ENCODE measurements around the gene MAML3. TPM values are rescaled to one million over a fixed set of nuclear protein-coding genes. Genes with fewer than 3 reads are reported as not detected.

The MAML3 gene
- total RNA-seq, 1 donor = 4.4 TPM

GRCh38 chr4:139797287-139797686, 356.7 kb downstream of the MAML3 start:
- Histone ChIP-seq H3K4me1 (ENCODE audit: insufficient read depth, low read length) (no peaks in the 10 kb centered on the region), H3K4me3 (ENCODE audit: low read length) (no peak overlapping the region), H3K27me3 (ENCODE audit: insufficient read depth, low read length) (no peaks in the 10 kb centered on the region), H3K9me3 (ENCODE audit: low read depth, low read length) (no peaks in the 10 kb centered on the region)

GRCh38 chr4:139795527-139796314, 358.3 kb downstream of the MAML3 start:
- Histone ChIP-seq H3K27me3 (ENCODE audit: insufficient read depth, low read length) (no peaks in the 10 kb centered on the region), H3K4me1 (ENCODE audit: insufficient read depth, low read length) (no peaks in the 10 kb centered on the region), H3K9me3 (ENCODE audit: low read depth, low read length) (no peaks in the 10 kb centered on the region), H3K4me3 (ENCODE audit: low read length) (no peak overlapping the region)

GRCh38 chr4:139794158-139794954, 359.6 kb downstream of the MAML3 start:
- Histone ChIP-seq H3K27me3 (ENCODE audit: insufficient read depth, low read length) (no peaks in the 10 kb centered on the region), H3K4me3 (ENCODE audit: low read length) (no peak overlapping the region), H3K4me1 (ENCODE audit: insufficient read depth, low read length) (peaks cover under 1% of the 10 kb centered on the region), H3K9me3 (ENCODE audit: low read depth, low read length) (no peaks in the 10 kb centered on the region)

GRCh38 chr4:139791681-139792080, 362.3 kb downstream of the MAML3 start:
- peaks cover 8% of the 10 kb centered on the region for H3K4me1 ChIP-seq (ENCODE audit: insufficient read depth, low read length)
- no peaks in the 10 kb centered on the region for H3K9me3 ChIP-seq (ENCODE audit: low read depth, low read length)
- H3K4me3 ChIP-seq (ENCODE audit: low read length) = no peak overlapping the region
- no peaks in the 10 kb centered on the region for H3K27me3 ChIP-seq (ENCODE audit: insufficient read depth, low read length)

GRCh38 chr4:139790291-139790690, 363.7 kb downstream of the MAML3 start:
- Histone ChIP-seq H3K9me3 (ENCODE audit: low read depth, low read length) (no peaks in the 10 kb centered on the region), H3K27me3 (ENCODE audit: insufficient read depth, low read length) (no peaks in the 10 kb centered on the region), H3K4me3 (ENCODE audit: low read length) (no peak overlapping the region), H3K4me1 (ENCODE audit: insufficient read depth, low read length) (peaks cover 8% of the 10 kb centered on the region)

DNA sequence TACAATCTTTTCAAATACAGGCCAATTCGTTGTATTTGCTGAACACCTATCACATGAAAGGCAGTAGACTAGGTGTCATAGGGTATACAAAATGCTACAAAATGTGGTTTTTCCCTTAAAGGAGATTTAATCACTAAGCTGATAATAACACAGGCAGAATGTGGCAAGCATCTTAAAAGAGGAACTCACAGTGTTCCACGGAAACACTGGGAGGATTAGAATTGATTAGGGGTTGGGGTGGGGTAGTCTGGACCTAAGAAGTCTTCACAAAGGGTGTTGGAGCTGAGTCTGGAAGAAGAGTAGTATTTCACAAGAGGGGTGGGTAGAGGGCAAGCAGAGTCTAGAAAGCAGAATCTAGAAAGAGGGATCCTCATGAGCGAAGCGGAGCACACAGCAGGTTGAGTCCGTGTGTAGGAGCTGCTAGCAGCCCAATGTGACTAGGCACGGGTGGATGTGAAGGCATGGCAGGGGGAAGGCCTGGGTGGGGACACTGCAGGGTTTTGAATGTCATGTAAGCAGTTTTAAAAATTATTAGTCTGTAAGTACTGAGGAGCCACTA, 364.8 kb downstream of the MAML3 start:
- Histone ChIP-seq H3K4me1 (ENCODE audit: insufficient read depth, low read length) (peaks cover 8% of the 10 kb centered on the region), H3K9me3 (ENCODE audit: low read depth, low read length) (no peaks in the 10 kb centered on the region), H3K4me3 (ENCODE audit: low read length) (no peak overlapping the region), H3K27me3 (ENCODE audit: insufficient read depth, low read length) (no peaks in the 10 kb centered on the region)

DNA sequence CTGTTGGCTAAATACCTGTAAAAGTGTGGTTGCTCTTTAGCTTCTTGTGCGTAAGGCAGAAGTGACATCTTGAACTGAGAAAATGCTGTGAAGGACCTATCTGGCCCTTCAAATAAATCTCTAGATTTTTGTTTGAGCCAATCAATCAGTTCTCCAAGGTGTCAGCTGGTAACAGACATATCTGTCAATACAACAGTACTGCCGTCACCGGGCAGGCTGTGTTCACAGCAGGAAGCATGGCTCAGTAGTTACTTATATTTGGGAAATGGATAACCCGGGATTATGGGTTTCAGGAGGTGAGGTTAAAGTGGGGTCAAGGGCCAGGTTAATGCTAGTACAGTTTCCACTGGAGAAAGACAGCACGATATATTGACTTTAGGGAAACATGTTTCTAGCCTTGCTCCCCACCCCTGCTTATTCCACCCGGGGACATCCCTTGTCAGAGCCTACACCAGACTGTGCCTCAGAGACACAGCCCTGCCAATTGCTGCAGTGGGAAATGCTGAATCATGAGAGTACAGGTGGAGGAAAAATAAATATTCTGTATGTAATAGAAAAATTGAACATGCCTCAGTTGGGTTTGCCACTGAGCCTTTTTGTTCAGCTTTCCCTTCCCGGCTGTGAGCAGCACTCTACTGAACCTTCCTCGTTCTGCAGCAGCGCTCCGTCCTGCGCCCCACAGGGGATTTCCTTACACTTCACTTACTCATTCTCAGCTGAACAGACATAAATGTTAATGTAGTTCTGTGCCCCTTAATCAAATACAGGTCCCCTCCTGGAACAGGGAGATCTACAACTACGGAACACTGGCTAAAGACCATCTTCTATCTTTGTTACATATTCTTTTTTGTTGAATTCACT, 367.3 kb downstream of the MAML3 start:
- no peaks in the 10 kb centered on the region for H3K9me3 ChIP-seq (ENCODE audit: low read depth, low read length)
- peaks cover 8% of the 10 kb centered on the region for H3K4me1 ChIP-seq (ENCODE audit: insufficient read depth, low read length)

GRCh38 chr4:139785356-139785755, 368.6 kb downstream of the MAML3 start:
- Histone ChIP-seq H3K4me3 (ENCODE audit: low read length) (no peak overlapping the region), H3K27me3 (ENCODE audit: insufficient read depth, low read length) (no peaks in the 10 kb centered on the region), H3K4me1 (ENCODE audit: insufficient read depth, low read length) (peaks cover 8% of the 10 kb centered on the region), H3K9me3 (ENCODE audit: low read depth, low read length) (no peaks in the 10 kb centered on the region)

More for the DNA sequence above, 367.3 kb downstream of the MAML3 start:
- Histone ChIP-seq H3K27me3 (ENCODE audit: insufficient read depth, low read length) (no peaks in the 10 kb centered on the region), H3K4me3 (ENCODE audit: low read length) (no peak overlapping the region)

GRCh38 chr4:139783741-139784484, 370.1 kb downstream of the MAML3 start:
- Histone ChIP-seq H3K27me3 (ENCODE audit: insufficient read depth, low read length) (no peaks in the 10 kb centered on the region), H3K4me3 (ENCODE audit: low read length) (no peak overlapping the region)

DNA sequence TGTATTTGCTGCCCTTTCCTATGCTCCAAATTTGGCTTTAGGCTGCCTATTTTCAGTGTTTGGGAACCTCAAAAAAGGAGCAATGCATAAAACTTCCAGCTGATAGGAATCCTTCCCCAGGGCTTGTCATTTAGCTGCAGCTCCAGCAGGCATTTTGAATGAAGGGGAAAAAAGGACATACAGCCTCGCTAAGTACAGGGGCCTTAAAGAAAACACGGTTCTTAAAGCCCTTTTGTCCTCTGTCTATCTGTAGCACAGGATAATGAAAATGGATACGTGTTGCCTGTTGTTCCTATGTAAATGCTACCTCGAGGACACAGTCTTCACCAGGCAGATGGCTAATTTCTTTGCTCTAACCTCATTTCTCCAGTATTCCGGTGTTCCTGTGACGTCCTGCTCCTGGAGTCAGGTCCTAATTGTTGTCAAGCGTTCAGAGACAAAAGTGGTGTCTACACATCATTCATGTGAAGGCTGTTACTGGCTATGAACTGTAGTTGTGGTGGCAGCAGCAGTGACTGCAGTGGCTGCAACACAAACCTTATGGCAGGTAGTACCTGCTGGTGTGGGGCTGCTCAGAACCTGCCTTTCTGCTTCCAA, 371.0 kb downstream of the MAML3 start:
- Histone ChIP-seq H3K9me3 (ENCODE audit: low read depth, low read length) (no peaks in the 10 kb centered on the region), H3K4me3 (ENCODE audit: low read length) (no peak overlapping the region), H3K4me1 (ENCODE audit: insufficient read depth, low read length) (peaks cover 4% of the 10 kb centered on the region), H3K27me3 (ENCODE audit: insufficient read depth, low read length) (no peaks in the 10 kb centered on the region)

More at GRCh38 chr4:139783741-139784484, 370.1 kb downstream of the MAML3 start:
- Histone ChIP-seq H3K4me1 (ENCODE audit: insufficient read depth, low read length) (peaks cover 4% of the 10 kb centered on the region), H3K9me3 (ENCODE audit: low read depth, low read length) (no peaks in the 10 kb centered on the region)

GRCh38 chr4:139781066-139781465, 372.9 kb downstream of the MAML3 start:
- H3K27me3 ChIP-seq (ENCODE audit: insufficient read depth, low read length) = no peaks in the 10 kb centered on the region
- no peaks in the 10 kb centered on the region for H3K9me3 ChIP-seq (ENCODE audit: low read depth, low read length)
- H3K4me1 ChIP-seq (ENCODE audit: insufficient read depth, low read length) = no peaks in the 10 kb centered on the region
- no peak overlapping the region for H3K4me3 ChIP-seq (ENCODE audit: low read length)

DNA sequence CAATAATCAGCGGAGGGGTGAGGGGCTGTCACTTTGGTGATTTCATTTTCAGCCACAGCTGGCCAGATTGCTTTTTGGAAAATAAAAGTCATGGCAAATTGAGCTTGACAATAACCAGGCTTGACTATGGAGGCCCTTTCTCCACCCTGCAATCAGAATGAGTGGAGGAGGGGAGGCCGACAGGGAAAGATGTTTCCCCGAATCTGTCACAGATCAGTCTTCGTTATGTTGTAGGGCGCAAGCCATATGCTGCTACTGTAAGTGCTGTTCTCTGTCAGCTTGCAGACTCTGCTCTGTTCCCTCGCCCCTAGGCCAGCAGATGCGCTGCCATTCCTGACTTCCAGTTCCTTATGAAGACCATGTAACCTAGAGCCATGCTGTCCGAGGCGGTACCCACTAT, 374.3 kb downstream of the MAML3 start:
- Histone ChIP-seq H3K4me3 (ENCODE audit: low read length) (no peak overlapping the region), H3K9me3 (ENCODE audit: low read depth, low read length) (no peaks in the 10 kb centered on the region), H3K4me1 (ENCODE audit: insufficient read depth, low read length) (no peaks in the 10 kb centered on the region), H3K27me3 (ENCODE audit: insufficient read depth, low read length) (no peaks in the 10 kb centered on the region)

GRCh38 chr4:139777757-139778156, 376.2 kb downstream of the MAML3 start:
- no peaks in the 10 kb centered on the region for H3K27me3 ChIP-seq (ENCODE audit: insufficient read depth, low read length)
- no peaks in the 10 kb centered on the region for H3K9me3 ChIP-seq (ENCODE audit: low read depth, low read length)
- H3K4me1 ChIP-seq (ENCODE audit: insufficient read depth, low read length) = no peaks in the 10 kb centered on the region

DNA sequence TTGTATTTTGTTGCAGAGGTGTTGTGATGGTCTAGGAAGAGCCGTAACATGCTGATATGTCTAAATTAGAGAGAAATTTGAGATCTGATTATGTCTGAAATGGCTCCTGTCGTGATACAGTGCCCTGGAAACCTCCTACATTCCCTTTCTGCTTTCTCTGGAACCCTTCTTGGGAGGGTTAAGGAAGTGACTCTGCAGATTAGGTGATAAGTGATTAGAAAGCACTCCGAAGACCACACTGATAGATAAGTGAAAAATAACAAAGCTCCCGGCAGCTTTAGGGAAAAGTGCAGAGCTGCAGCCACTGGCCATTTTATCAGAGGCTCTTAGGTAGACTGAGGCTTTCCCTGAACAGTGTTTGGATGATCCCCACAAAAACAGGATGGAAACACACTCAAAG, 377.7 kb downstream of the MAML3 start:
- no peaks in the 10 kb centered on the region for H3K9me3 ChIP-seq (ENCODE audit: low read depth, low read length)
- H3K27me3 ChIP-seq (ENCODE audit: insufficient read depth, low read length) = no peaks in the 10 kb centered on the region
- no peak overlapping the region for H3K4me3 ChIP-seq (ENCODE audit: low read length)
- no peaks in the 10 kb centered on the region for H3K4me1 ChIP-seq (ENCODE audit: insufficient read depth, low read length)

More at GRCh38 chr4:139777757-139778156, 376.2 kb downstream of the MAML3 start:
- no peak overlapping the region for H3K4me3 ChIP-seq (ENCODE audit: low read length)

Measured in mononuclear cell (primary cell).